GM23248 (cell line): ENCODE data around the gene LMF1. TPM values are rescaled to one million over a fixed set of nuclear protein-coding genes. Genes with fewer than 3 reads are reported as not detected.

ENCODE experiments used
- DNase-seq: peaks from one replicate; pipeline ENCODE4 v3.0.0-alpha.2; 2015
- H2AFZ ChIP-seq: fragments of 200-600 bp; sonication (generic); 2 replicates; pipeline ENCODE4 v1.6.1; 2016; ENCODE audit warnings: antibody characterized with exemption
- H3F3A ChIP-seq: fragments of 200-600 bp; sonication (generic); 2 replicates; pipeline ENCODE4 v1.6.1; 2016; ENCODE audit warnings: mild to moderate bottlenecking, antibody characterized with exemption, mixed run types; ENCODE audit not compliant: insufficient read depth
- H3K27ac ChIP-seq: fragments of 200-600 bp; sonication (generic); 2 replicates; pipeline ENCODE4 v1.5.1; 2016; ENCODE audit warnings: mild to moderate bottlenecking
- H3K27me3 ChIP-seq: fragments of 200-600 bp; sonication (generic); replicated peaks from 2 replicates; pipeline ENCODE4 v1.6.1; 2016; ENCODE audit warnings: mild to moderate bottlenecking; ENCODE audit not compliant: insufficient read depth
- H3K36me3 ChIP-seq: fragments of 200-600 bp; sonication (generic); 2 replicates; pipeline ENCODE4 v1.6.1; 2016; ENCODE audit warnings: low read depth, mild to moderate bottlenecking
- H3K4me1 ChIP-seq: fragments of 200-600 bp; sonication (generic); 2 replicates; pipeline ENCODE4 v1.6.1; 2016; ENCODE audit warnings: mild to moderate bottlenecking; ENCODE audit not compliant: insufficient read depth
- H3K4me2 ChIP-seq: fragments of 200-600 bp; sonication (generic); one replicate; pipeline ENCODE4 v1.6.1; 2016; ENCODE audit warnings: mild to moderate bottlenecking; ENCODE audit not compliant: unreplicated experiment
- H3K4me3 ChIP-seq: fragments of 200-600 bp; sonication (generic); 2 replicates; pipeline ENCODE4 v1.5.1; 2016; ENCODE audit warnings: mild to moderate bottlenecking
- H3K79me2 ChIP-seq: fragments of 200-600 bp; sonication (generic); 2 replicates; pipeline ENCODE4 v1.6.1; 2016; ENCODE audit warnings: mild to moderate bottlenecking; ENCODE audit not compliant: insufficient read depth
- H3K9ac ChIP-seq: fragments of 200-600 bp; sonication (generic); 2 replicates; pipeline ENCODE4 v1.6.1; 2016; ENCODE audit warnings: mild to moderate bottlenecking
- H3K9me2 ChIP-seq: fragments of 200-600 bp; sonication (generic); 2 replicates; pipeline ENCODE4 v1.6.1; 2016; ENCODE audit warnings: mixed run types, mild to moderate bottlenecking, moderate library complexity; ENCODE audit not compliant: insufficient read depth
- H3K9me3 ChIP-seq: fragments of 200-600 bp; sonication (generic); one replicate; pipeline ENCODE4 v1.6.1; 2017; ENCODE audit warnings: low read depth
- H4K20me1 ChIP-seq: fragments of 200-600 bp; sonication (generic); 2 replicates; pipeline ENCODE4 v1.6.0; 2016; ENCODE audit not compliant: insufficient read depth
- EZH2 ChIP-seq: fragments of 200-600 bp; sonication (generic); IDR thresholded peaks from 2 replicates; pipeline ENCODE4 v1.6.1; 2018; ENCODE audit warnings: antibody characterized with exemption, mild to moderate bottlenecking; ENCODE audit not compliant: insufficient read depth, poor library complexity, severe bottlenecking
- EZH2phosphoT487 ChIP-seq: fragments of 200-600 bp; sonication (generic); IDR thresholded peaks from 2 replicates; pipeline ENCODE4 v1.6.1; 2018; ENCODE audit warnings: antibody characterized with exemption, moderate library complexity, mild to moderate bottlenecking, low read depth; ENCODE audit not compliant: insufficient read depth
- WGBS, 2 experiments: methylation state at CpG; one replicate each; pipeline ENCODE4 v1.1.6; 2015 to 2017; ENCODE audit warnings: low lambda C conversion rate in 2 of 2, low coverage in 1 of 2; ENCODE audit errors: missing lambda C conversion rate in 2 of 2; 5-methylcytosine and 5-hydroxymethylcytosine counted together
- in situ Hi-C: fragments of 300-500 bp; cut with MboI; formaldehyde crosslinking; loops from 2 replicates; pipeline ENCODE4 v1.15.0; 2020
- polyA plus RNA-seq: library from polyadenylated mRNA; unstranded; fragments of >200 nt; fragmentation: Nextera tagmentation; extraction: Ambion mirVana; gene quantifications from 2 replicates; pipeline ENCODE4 v1.2.1, GENCODE V29; 2016
- total RNA-seq: library from RNA; depleted of rRNA; stranded (reverse); fragments of >200 nt; shearing (Covaris generic); gene quantifications from 2 replicates; pipeline ENCODE4 v1.2.3, GENCODE V29; 2014

LMF1 gene
- total and polyA plus RNA-seq, 2 experiments from 2014 or later = 23.1 to 53.0 TPM

- Histone ChIP-seq H3K9ac (no peak overlapping the region), H3K4me3 (no peak overlapping the region), H2AFZ (no peak overlapping the region), H3K27ac (no peak overlapping the region), H3K9me3 (no peaks in the 10 kb centered on the region), H3K9me2 (no peaks in the 10 kb centered on the region), H3K36me3 (no peaks in the 10 kb centered on the region), H3K79me2 (peaks cover 14% of the 10 kb centered on the region), H3F3A (no peaks in the 10 kb centered on the region), H3K4me2 (no peak overlapping the region), H4K20me1 (no peaks in the 10 kb centered on the region), H3K27me3 (no peaks in the 10 kb centered on the region), H3K4me1 (no peaks in the 10 kb centered on the region)
- WGBS, 2 experiments = 96 to 99% methylated on average over 4 of the region's 4 CpGs
- no peak for DNase-seq
- TF ChIP-seq EZH2phosphoT487 = no peak
- no peak for TF ChIP-seq EZH2
- in situ Hi-C loops = no loop called here
Measured at GRCh38 chr16:965487-965886, 5.3 kb downstream of the LMF1 start.

GRCh38 chr16:965036-965395 lies 5.8 kb downstream of the LMF1 start:
- H3K4me2 ChIP-seq = no peak overlapping the region
- no peak for TF ChIP-seq EZH2
- no peak for TF ChIP-seq EZH2phosphoT487
- in situ Hi-C loops = no loop called here
- peaks cover 14% of the 10 kb centered on the region for H3K79me2 ChIP-seq
- no peak overlapping the region for H3K27ac ChIP-seq
- H3F3A ChIP-seq = no peaks in the 10 kb centered on the region
- no peaks in the 10 kb centered on the region for H3K4me1 ChIP-seq
- no peak overlapping the region for H3K4me3 ChIP-seq
- no peaks in the 10 kb centered on the region for H4K20me1 ChIP-seq
- no peak overlapping the region for H3K9ac ChIP-seq
- WGBS, 2 experiments = 97 to 99% methylated on average over 13 of the region's 13 CpGs
- no peaks in the 10 kb centered on the region for H3K27me3 ChIP-seq
- H3K9me2 ChIP-seq = no peaks in the 10 kb centered on the region
- no peaks in the 10 kb centered on the region for H3K9me3 ChIP-seq
- H3K36me3 ChIP-seq = no peaks in the 10 kb centered on the region
- no peak for DNase-seq
- H2AFZ ChIP-seq = no peak overlapping the region

- in situ Hi-C loops = no loop called here
- 91 to 92% methylated on average over 27 of the region's 27 CpGs for WGBS, 2 experiments
- H3K79me2 ChIP-seq = peaks cover 10% of the 10 kb centered on the region
- H3K27ac ChIP-seq = no peak overlapping the region
- H3K9me3 ChIP-seq = no peaks in the 10 kb centered on the region
- H3K9me2 ChIP-seq = no peaks in the 10 kb centered on the region
- no peaks in the 10 kb centered on the region for H3K4me1 ChIP-seq
- TF ChIP-seq EZH2phosphoT487 (no peak), EZH2 (no peak)
- no peak for DNase-seq
- H3K9ac ChIP-seq = no peak overlapping the region
- H2AFZ ChIP-seq = no peak overlapping the region
- no peaks in the 10 kb centered on the region for H3F3A ChIP-seq
- H3K27me3 ChIP-seq = no peaks in the 10 kb centered on the region
- H3K4me2 ChIP-seq = no peak overlapping the region
- H3K4me3 ChIP-seq = no peak overlapping the region
- no peaks in the 10 kb centered on the region for H4K20me1 ChIP-seq
- H3K36me3 ChIP-seq = no peaks in the 10 kb centered on the region
Measured at GRCh38 chr16:964356-965035, 6.3 kb downstream of the LMF1 start.

GRCh38 chr16:963913-964312 lies 6.9 kb downstream of the LMF1 start:
- no peaks in the 10 kb centered on the region for H3F3A ChIP-seq
- WGBS, 2 experiments = 95 to 96% methylated on average over 17 of the region's 17 CpGs
- H4K20me1 ChIP-seq = no peaks in the 10 kb centered on the region
- DNase-seq = no peak
- H3K4me1 ChIP-seq = no peaks in the 10 kb centered on the region
- H3K79me2 ChIP-seq = peaks cover 6% of the 10 kb centered on the region; the same call in 1 of the 2 replicates
- no peak overlapping the region for H3K4me2 ChIP-seq
- H3K4me3 ChIP-seq = no peak overlapping the region
- H3K36me3 ChIP-seq = no peaks in the 10 kb centered on the region
- no peaks in the 10 kb centered on the region for H3K9me3 ChIP-seq
- TF ChIP-seq EZH2phosphoT487 = no peak
- TF ChIP-seq EZH2 = no peak
- in situ Hi-C loops = no loop called here
- no peak overlapping the region for H3K9ac ChIP-seq
- H3K27me3 ChIP-seq = no peaks in the 10 kb centered on the region
- no peak overlapping the region for H3K27ac ChIP-seq
- no peak overlapping the region for H2AFZ ChIP-seq
- H3K9me2 ChIP-seq = no peaks in the 10 kb centered on the region
